ENCODE results near the gene PLCB2.

Gene PLCB2

GRCh38 chr15:40352281-40352901 lies 44.7 kb upstream of the PLCB2 start:
- TF ChIP-seq CTCF (IDR thresholded peaks at IDR 0.05; ENCODE audit: insufficient read depth, low read depth, low read length, missing control alignments), result no peak

GRCh38 chr15:40349163-40349562 lies 41.4 kb upstream of the PLCB2 start:
- no peak overlapping the region for H3K4me3 ChIP-seq (ENCODE audit: low read length)
- no peak for DNase-seq (ENCODE audit: low read depth)
- no peak for TF ChIP-seq CTCF (IDR thresholded peaks at IDR 0.05; ENCODE audit: insufficient read depth, low read depth, low read length, missing control alignments)

More at GRCh38 chr15:40352281-40352901, 44.7 kb upstream of the PLCB2 start:
- no peak overlapping the region for H3K4me3 ChIP-seq (ENCODE audit: low read length)
- DNase-seq (ENCODE audit: low read depth), result no peak

GRCh38 chr15:40348474-40348870 lies 40.7 kb upstream of the PLCB2 start:
- H3K4me3 ChIP-seq (ENCODE audit: low read length), result no peak overlapping the region
- TF ChIP-seq CTCF (IDR thresholded peaks at IDR 0.05; ENCODE audit: insufficient read depth, low read depth, low read length, missing control alignments), result no peak
- no peak for DNase-seq (ENCODE audit: low read depth)

- TF ChIP-seq CTCF (IDR thresholded peaks at IDR 0.05; ENCODE audit: insufficient read depth, low read depth, low read length, missing control alignments), result no peak
- DNase-seq (ENCODE audit: low read depth), result no peak
- no peak overlapping the region for H3K4me3 ChIP-seq (ENCODE audit: low read length)
These were observed 40.1 kb upstream of the PLCB2 start for GRCh38 chr15:40347559-40348473.

- no peak overlapping the region for H3K4me3 ChIP-seq (ENCODE audit: low read length)
- DNase-seq (ENCODE audit: low read depth), result no peak
- TF ChIP-seq CTCF (IDR thresholded peaks at IDR 0.05; ENCODE audit: insufficient read depth, low read depth, low read length, missing control alignments), result no peak
These were observed 39.1 kb upstream of the PLCB2 start for GRCh38 chr15:40346579-40347558.

- TF ChIP-seq CTCF (IDR thresholded peaks at IDR 0.05; ENCODE audit: insufficient read depth, low read depth, low read length, missing control alignments), result no peak
- DNase-seq (ENCODE audit: low read depth), result no peak
- H3K4me3 ChIP-seq (ENCODE audit: low read length), result no peak overlapping the region
These were observed 38.3 kb upstream of the PLCB2 start for GRCh38 chr15:40345867-40346578.
